Neural progenitor cell (in vitro differentiated cells): ENCODE results near the gene MGAM2. TPM values are rescaled to one million over a fixed set of nuclear protein-coding genes. Genes with fewer than 3 reads are reported as not detected.

Source experiments
- DNase-seq: peaks from one replicate; pipeline ENCODE4 v3.0.0-alpha.2; 2016; ENCODE audit warnings: low spot score
- H2AFZ ChIP-seq: fragments of 200-600 bp; sonication (generic); replicated peaks from 2 replicates; pipeline ENCODE4 v1.6.1; 2016; ENCODE audit warnings: antibody characterized with exemption
- H3F3A ChIP-seq: fragments of 200-600 bp; sonication (generic); 2 replicates; pipeline ENCODE4 v1.6.1; 2016; ENCODE audit warnings: antibody characterized with exemption, low read depth
- H3K27ac ChIP-seq: fragments of 200-600 bp; sonication (generic); 2 replicates; pipeline ENCODE4 v1.5.1; 2016; ENCODE audit warnings: mild to moderate bottlenecking
- H3K27me3 ChIP-seq: fragments of 200-600 bp; sonication (generic); 2 replicates; pipeline ENCODE4 v1.6.1; 2016; ENCODE audit warnings: mild to moderate bottlenecking, moderate library complexity
- H3K36me3 ChIP-seq: fragments of 200-600 bp; sonication (generic); 2 replicates; pipeline ENCODE4 v1.5.1; 2016
- H3K4me1 ChIP-seq: fragments of 200-600 bp; sonication (generic); 2 replicates; pipeline ENCODE4 v1.6.1; 2016; ENCODE audit warnings: mixed run types
- H3K4me2 ChIP-seq: fragments of 200-600 bp; sonication (generic); 2 replicates; pipeline ENCODE4 v1.6.1; 2016
- H3K4me3 ChIP-seq: fragments of 200-600 bp; sonication (generic); 2 replicates; pipeline ENCODE4 v1.5.1; 2016
- H3K79me2 ChIP-seq: fragments of 200-600 bp; sonication (generic); 2 replicates; pipeline ENCODE4 v1.6.1; 2016; ENCODE audit warnings: low read depth
- H3K9ac ChIP-seq: fragments of 200-600 bp; sonication (generic); 2 replicates; pipeline ENCODE4 v1.6.1; 2016
- H3K9me3 ChIP-seq: fragments of 200-600 bp; sonication (generic); 2 replicates; pipeline ENCODE4 v1.5.1; 2016; ENCODE audit warnings: low read depth
- H4K20me1 ChIP-seq: fragments of 200-600 bp; sonication (generic); 2 replicates; pipeline ENCODE4 v1.6.1; 2016; ENCODE audit warnings: low read depth
- H3K27ac Mint-ChIP-seq: 3 replicates; pipeline ENCODE4 v1.8.0; 2021; ENCODE audit warnings: mixed read lengths
- H3K27me3 Mint-ChIP-seq: 2 replicates; pipeline ENCODE4 v1.8.0; 2022; ENCODE audit warnings: low read depth, mild to moderate bottlenecking, inconsistent platforms, moderate library complexity, mixed read lengths; ENCODE audit not compliant: insufficient read depth
- H3K36me3 Mint-ChIP-seq: 3 replicates; pipeline ENCODE4 v1.8.0; 2021; ENCODE audit warnings: mixed read lengths
- H3K4me1 Mint-ChIP-seq: 3 replicates; pipeline ENCODE4 v1.8.0; 2021; ENCODE audit warnings: mixed read lengths
- H3K4me3 Mint-ChIP-seq: 3 replicates; pipeline ENCODE4 v1.8.0; 2021; ENCODE audit warnings: mild to moderate bottlenecking, moderate library complexity, mixed read lengths
- H3K9me3 Mint-ChIP-seq: 3 replicates; pipeline ENCODE4 v1.8.0; 2020; ENCODE audit warnings: mixed read lengths
- EZH2 ChIP-seq: fragments of 200-600 bp; sonication (generic); IDR thresholded peaks from 2 replicates; pipeline ENCODE4 v1.6.1; 2017; ENCODE audit warnings: antibody characterized with exemption, mild to moderate bottlenecking, moderate library complexity
- EZH2phosphoT487 ChIP-seq: fragments of 200-600 bp; sonication (generic); IDR thresholded peaks from 2 replicates; pipeline ENCODE4 v1.6.1; 2017; ENCODE audit warnings: antibody characterized with exemption
- total RNA-seq: library from RNA; depleted of rRNA; stranded (reverse); fragments of >200 nt; gene quantifications from 2 replicates; pipeline ENCODE4 v1.2.3, GENCODE V29; 2015; ENCODE audit warnings: low replicate concordance
- TF ChIP-seq, protein P1 (sequence below): fragments of 200-600 bp; sonication (generic); IDR thresholded peaks from 2 replicates; pipeline ENCODE4 v1.5.1; 2017; ENCODE audit warnings: antibody characterized with exemption, mild to moderate bottlenecking

Gene MGAM2
- total RNA-seq, 1 donor from 2014 or later: 0.04 TPM

DNA sequence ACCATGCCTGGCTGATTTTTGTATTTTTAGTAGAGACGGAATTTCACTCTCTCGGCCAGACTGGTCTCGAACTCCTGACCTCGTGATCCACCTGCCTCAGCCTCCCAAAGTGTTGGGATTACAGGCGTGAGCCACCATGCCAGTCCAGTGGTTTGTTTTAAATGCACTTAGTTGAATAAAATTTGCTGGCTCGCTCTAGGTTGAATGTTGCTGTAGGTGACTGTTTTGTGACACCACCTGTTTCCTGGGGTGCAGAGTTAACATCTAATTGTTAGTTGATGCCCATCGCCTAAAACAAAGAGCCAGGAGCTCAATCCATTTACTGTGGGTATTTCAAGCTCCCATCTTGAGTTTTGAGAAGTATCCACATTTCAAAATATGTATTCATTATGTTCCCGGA lies 31.2 kb downstream of the MGAM2 start:
- Mint-ChIP-seq H3K27ac (no peak overlapping the region), H3K4me1 (no peaks in the 10 kb centered on the region), H3K36me3 (no peaks in the 10 kb centered on the region), H3K27me3 (peaks cover 4% of the 10 kb centered on the region), H3K9me3 (no peaks in the 10 kb centered on the region), H3K4me3 (no peak overlapping the region)
- Histone ChIP-seq H3K9me3 (no peaks in the 10 kb centered on the region), H3K4me3 (no peak overlapping the region), H4K20me1 (no peaks in the 10 kb centered on the region), H3K4me1 (no peaks in the 10 kb centered on the region), H3K4me2 (no peak overlapping the region), H2AFZ (no peak overlapping the region), H3K27me3 (no peaks in the 10 kb centered on the region), H3K79me2 (no peaks in the 10 kb centered on the region), H3K9ac (no peak overlapping the region), H3K36me3 (no peaks in the 10 kb centered on the region), H3K27ac (no peak overlapping the region), H3F3A (no peaks in the 10 kb centered on the region)
- DNase-seq: no peak
- TF ChIP-seq, protein P1, sequence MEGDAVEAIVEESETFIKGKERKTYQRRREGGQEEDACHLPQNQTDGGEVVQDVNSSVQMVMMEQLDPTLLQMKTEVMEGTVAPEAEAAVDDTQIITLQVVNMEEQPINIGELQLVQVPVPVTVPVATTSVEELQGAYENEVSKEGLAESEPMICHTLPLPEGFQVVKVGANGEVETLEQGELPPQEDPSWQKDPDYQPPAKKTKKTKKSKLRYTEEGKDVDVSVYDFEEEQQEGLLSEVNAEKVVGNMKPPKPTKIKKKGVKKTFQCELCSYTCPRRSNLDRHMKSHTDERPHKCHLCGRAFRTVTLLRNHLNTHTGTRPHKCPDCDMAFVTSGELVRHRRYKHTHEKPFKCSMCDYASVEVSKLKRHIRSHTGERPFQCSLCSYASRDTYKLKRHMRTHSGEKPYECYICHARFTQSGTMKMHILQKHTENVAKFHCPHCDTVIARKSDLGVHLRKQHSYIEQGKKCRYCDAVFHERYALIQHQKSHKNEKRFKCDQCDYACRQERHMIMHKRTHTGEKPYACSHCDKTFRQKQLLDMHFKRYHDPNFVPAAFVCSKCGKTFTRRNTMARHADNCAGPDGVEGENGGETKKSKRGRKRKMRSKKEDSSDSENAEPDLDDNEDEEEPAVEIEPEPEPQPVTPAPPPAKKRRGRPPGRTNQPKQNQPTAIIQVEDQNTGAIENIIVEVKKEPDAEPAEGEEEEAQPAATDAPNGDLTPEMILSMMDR: no peak
- no peak for TF ChIP-seq EZH2
- TF ChIP-seq EZH2phosphoT487: no peak

DNA sequence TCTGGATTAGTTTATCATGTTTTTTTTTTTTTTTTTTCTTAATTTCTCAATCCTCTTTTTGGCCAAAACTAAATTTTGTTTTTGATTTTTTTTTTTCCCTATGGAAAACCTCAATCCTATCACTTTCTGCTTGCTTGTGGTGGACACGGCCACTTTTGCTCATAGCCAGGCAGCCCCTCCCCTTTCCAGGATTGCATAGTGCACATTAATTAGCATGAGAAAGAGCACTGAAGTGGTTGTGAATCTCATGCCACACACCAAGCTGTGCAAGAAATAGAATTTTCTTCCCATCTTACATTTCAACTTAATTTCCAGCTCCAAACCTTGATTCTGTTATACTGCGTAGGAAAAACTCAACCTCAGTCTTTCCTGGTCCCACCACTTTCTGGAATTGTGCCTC lies 34.6 kb downstream of the MGAM2 start:
- no peak overlapping the region for H3K27ac ChIP-seq
- Mint-ChIP-seq H3K36me3 (no peaks in the 10 kb centered on the region), H3K27ac (no peak overlapping the region), H3K27me3 (peaks cover 3% of the 10 kb centered on the region), H3K4me1 (no peaks in the 10 kb centered on the region), H3K4me3 (no peak overlapping the region), H3K9me3 (no peaks in the 10 kb centered on the region)
- no peaks in the 10 kb centered on the region for H3K4me1 ChIP-seq
- no peak for DNase-seq
- no peak overlapping the region for H2AFZ ChIP-seq
- H3K9me3 ChIP-seq: no peaks in the 10 kb centered on the region
- H3K4me2 ChIP-seq: no peak overlapping the region
- TF ChIP-seq EZH2phosphoT487: no peak
- TF ChIP-seq, protein P1: no peak
- TF ChIP-seq EZH2: no peak
- H3K9ac ChIP-seq: no peak overlapping the region
- H3F3A ChIP-seq: no peaks in the 10 kb centered on the region
- H3K36me3 ChIP-seq: no peaks in the 10 kb centered on the region
- H3K79me2 ChIP-seq: no peaks in the 10 kb centered on the region
- H3K4me3 ChIP-seq: no peak overlapping the region
- no peaks in the 10 kb centered on the region for H4K20me1 ChIP-seq
- H3K27me3 ChIP-seq: no peaks in the 10 kb centered on the region

GRCh38 chr7:142150356-142150755 lies 38.8 kb downstream of the MGAM2 start:
- no peaks in the 10 kb centered on the region for H3K4me1 Mint-ChIP-seq

More at GRCh38 chr7:142150356-142150755, 38.8 kb downstream of the MGAM2 start:
- no peaks in the 10 kb centered on the region for H3K27me3 ChIP-seq
- H3K9ac ChIP-seq: no peak overlapping the region
- no peak overlapping the region for H3K4me2 ChIP-seq
- H3K27ac Mint-ChIP-seq: no peak overlapping the region
- H3K27ac ChIP-seq: no peak overlapping the region
- no peaks in the 10 kb centered on the region for H3K36me3 Mint-ChIP-seq
- H3K36me3 ChIP-seq: no peaks in the 10 kb centered on the region
- H3K4me3 ChIP-seq: no peak overlapping the region
- no peaks in the 10 kb centered on the region for H3K9me3 ChIP-seq
- DNase-seq: no peak
- no peak overlapping the region for H2AFZ ChIP-seq
- H3K27me3 Mint-ChIP-seq: no peaks in the 10 kb centered on the region
- no peaks in the 10 kb centered on the region for H4K20me1 ChIP-seq
- H3K79me2 ChIP-seq: no peaks in the 10 kb centered on the region
- no peak for TF ChIP-seq EZH2phosphoT487
- TF ChIP-seq, protein P1: no peak
- H3K4me1 ChIP-seq: no peaks in the 10 kb centered on the region
- H3F3A ChIP-seq: no peaks in the 10 kb centered on the region
- no peak overlapping the region for H3K4me3 Mint-ChIP-seq
- no peaks in the 10 kb centered on the region for H3K9me3 Mint-ChIP-seq
